Osteoblast (primary cell): Measurements from ENCODE around the gene SLC23A2. TPM values are rescaled to one million over a fixed set of nuclear protein-coding genes. Genes with fewer than 3 reads are reported as not detected.
A peak's percentile ranks its signal among the peaks of the same experiment; 100 is the strongest.

Source experiments
- DNase-seq: peaks from one replicate; pipeline ENCODE4 v3.0.0; 2011; ENCODE audit warnings: low spot score, mixed read lengths; ENCODE audit not compliant: insufficient read length; ENCODE audit errors: missing footprints
- H2AFZ ChIP-seq: 2 replicates; pipeline ENCODE4 v1.6.0; 2011; ENCODE audit warnings: mild to moderate bottlenecking, low read length
- H3K27ac ChIP-seq: 2 replicates; pipeline ENCODE4 v1.5.1; 2011; ENCODE audit warnings: mild to moderate bottlenecking, low read depth, low read length, moderate library complexity
- H3K27me3 ChIP-seq: 2 replicates; pipeline ENCODE4 v1.6.0; 2012; ENCODE audit warnings: mild to moderate bottlenecking, control low read depth, inconsistent platforms, low read length, moderate library complexity; ENCODE audit not compliant: insufficient read depth
- H3K36me3 ChIP-seq: 2 replicates; pipeline ENCODE4 v1.5.1; 2011; ENCODE audit warnings: mild to moderate bottlenecking, low read length, control low read depth, moderate library complexity; ENCODE audit not compliant: insufficient read depth
- H3K4me1 ChIP-seq: 2 replicates; pipeline ENCODE4 v1.5.1; 2011; ENCODE audit warnings: mild to moderate bottlenecking, low read length, control low read depth, moderate library complexity; ENCODE audit not compliant: insufficient read depth
- H3K4me2 ChIP-seq: 2 replicates; pipeline ENCODE4 v1.6.0; 2011; ENCODE audit warnings: mild to moderate bottlenecking, low read length; ENCODE audit not compliant: insufficient read depth
- H3K4me3 ChIP-seq: fragments of 200-600 bp; sonication (generic); 3 replicates; pipeline ENCODE4 v1.5.1; 2012; ENCODE audit warnings: mild to moderate bottlenecking, low read length, inconsistent platforms; ENCODE audit not compliant: insufficient read depth
- H3K79me2 ChIP-seq: 2 replicates; pipeline ENCODE4 v1.6.0; 2012; ENCODE audit warnings: mild to moderate bottlenecking, low read length, control low read depth, inconsistent platforms; ENCODE audit not compliant: insufficient read depth
- H3K9me3 ChIP-seq: 2 replicates; pipeline ENCODE4 v1.5.1; 2011; ENCODE audit warnings: low read depth, low read length, control low read depth
- H4K20me1 ChIP-seq: 2 replicates; pipeline ENCODE4 v1.6.0; 2012; ENCODE audit warnings: mild to moderate bottlenecking, low read length, control low read depth; ENCODE audit not compliant: insufficient read depth
- total RNA-seq: library from RNA; depleted of rRNA; stranded (reverse); fragments of >200 nt; gene quantifications from 2 replicates; pipeline ENCODE4 v1.2.3, GENCODE V29; 2012
- TF ChIP-seq, protein P1 (sequence below): IDR thresholded peaks from 2 replicates; pipeline ENCODE4 v1.5.1; 2011; ENCODE audit warnings: mild to moderate bottlenecking, low read depth, low read length, moderate library complexity; ENCODE audit errors: extremely low read depth

The SLC23A2 gene
- total RNA-seq, 1 donor = 20.6 TPM

DNA sequence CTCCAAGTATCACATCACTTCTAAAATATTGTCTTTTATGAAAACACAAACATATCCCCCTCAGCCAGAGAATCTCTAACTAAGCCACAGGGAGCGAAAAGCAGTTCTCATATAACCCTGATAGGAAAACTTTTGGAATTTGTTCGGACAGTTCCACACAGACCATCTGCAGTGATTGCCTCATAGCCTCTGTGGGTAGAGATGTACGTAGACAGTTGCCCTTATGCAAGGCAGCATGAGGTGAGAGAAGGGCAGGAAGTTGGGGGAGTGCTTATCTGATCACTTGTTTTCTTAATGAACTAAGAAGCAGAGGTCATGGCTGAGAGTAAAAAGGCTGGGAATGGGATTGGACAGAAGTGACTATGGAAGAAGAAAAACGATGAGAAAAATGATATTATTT lies 39.6 kb downstream of the SLC23A2 start:
- TF ChIP-seq, protein P1, sequence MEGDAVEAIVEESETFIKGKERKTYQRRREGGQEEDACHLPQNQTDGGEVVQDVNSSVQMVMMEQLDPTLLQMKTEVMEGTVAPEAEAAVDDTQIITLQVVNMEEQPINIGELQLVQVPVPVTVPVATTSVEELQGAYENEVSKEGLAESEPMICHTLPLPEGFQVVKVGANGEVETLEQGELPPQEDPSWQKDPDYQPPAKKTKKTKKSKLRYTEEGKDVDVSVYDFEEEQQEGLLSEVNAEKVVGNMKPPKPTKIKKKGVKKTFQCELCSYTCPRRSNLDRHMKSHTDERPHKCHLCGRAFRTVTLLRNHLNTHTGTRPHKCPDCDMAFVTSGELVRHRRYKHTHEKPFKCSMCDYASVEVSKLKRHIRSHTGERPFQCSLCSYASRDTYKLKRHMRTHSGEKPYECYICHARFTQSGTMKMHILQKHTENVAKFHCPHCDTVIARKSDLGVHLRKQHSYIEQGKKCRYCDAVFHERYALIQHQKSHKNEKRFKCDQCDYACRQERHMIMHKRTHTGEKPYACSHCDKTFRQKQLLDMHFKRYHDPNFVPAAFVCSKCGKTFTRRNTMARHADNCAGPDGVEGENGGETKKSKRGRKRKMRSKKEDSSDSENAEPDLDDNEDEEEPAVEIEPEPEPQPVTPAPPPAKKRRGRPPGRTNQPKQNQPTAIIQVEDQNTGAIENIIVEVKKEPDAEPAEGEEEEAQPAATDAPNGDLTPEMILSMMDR = no peak
- no peak overlapping the region for H2AFZ ChIP-seq
- no peaks in the 10 kb centered on the region for H4K20me1 ChIP-seq
- peak overlapping the region; percentile 84 for H3K27ac ChIP-seq
- no peaks in the 10 kb centered on the region for H3K36me3 ChIP-seq
- peak overlapping the region; percentile 24 for H3K4me2 ChIP-seq
- peaks cover 18% of the 10 kb centered on the region for H3K4me1 ChIP-seq
- DNase-seq = peak; percentile 9
- no peaks in the 10 kb centered on the region for H3K9me3 ChIP-seq
- no peaks in the 10 kb centered on the region for H3K27me3 ChIP-seq
- H3K4me3 ChIP-seq = no peak overlapping the region
- peaks cover 9% of the 10 kb centered on the region for H3K79me2 ChIP-seq

DNA sequence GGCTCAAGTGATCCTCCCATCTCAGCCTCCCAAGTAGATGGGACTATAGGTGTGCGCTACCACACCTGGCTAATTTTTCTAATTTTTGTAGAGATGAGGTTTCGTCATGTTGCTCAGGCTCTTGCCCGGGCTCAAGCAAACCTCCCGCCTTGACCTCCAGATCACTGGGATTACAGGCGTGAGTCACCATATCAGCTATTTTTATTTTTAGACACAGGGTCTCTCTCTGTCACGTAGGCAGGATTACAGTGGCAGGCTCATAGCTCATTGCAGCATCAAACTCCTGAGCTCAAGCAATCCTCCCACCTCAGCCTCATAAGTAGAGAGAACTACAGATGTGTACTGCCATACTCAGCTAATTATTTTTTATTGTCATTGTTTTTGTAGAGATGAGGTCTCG lies 41.7 kb downstream of the SLC23A2 start:
- H3K4me2 ChIP-seq = no peak overlapping the region
- H3K27me3 ChIP-seq = no peaks in the 10 kb centered on the region
- peaks cover 9% of the 10 kb centered on the region for H3K79me2 ChIP-seq
- TF ChIP-seq, protein P1 = no peak
- no peak for DNase-seq
- no peak overlapping the region for H2AFZ ChIP-seq
- no peaks in the 10 kb centered on the region for H4K20me1 ChIP-seq
- no peaks in the 10 kb centered on the region for H3K36me3 ChIP-seq
- H3K27ac ChIP-seq = no peak overlapping the region
- H3K4me1 ChIP-seq = peaks cover 18% of the 10 kb centered on the region
- H3K9me3 ChIP-seq = no peaks in the 10 kb centered on the region
- no peak overlapping the region for H3K4me3 ChIP-seq

DNA sequence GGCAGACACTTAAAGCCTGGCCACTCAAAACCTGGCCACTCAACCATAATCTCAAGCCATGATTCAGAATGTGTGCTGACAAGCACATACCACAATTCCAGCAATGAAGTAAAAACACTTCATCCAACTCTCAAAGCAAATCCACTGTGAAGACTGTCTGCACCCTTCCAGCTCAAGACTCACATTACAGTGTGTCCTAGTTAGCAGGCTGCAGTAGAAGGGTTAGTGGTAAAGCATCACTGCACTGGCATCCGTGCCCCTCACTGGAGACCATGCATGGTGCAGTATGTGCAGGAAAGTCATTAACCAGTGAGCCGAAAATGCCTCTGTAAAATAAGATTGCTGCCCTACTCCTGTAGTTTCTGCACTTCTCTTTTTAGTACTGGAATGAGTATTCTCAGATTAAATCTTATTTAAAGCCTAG lies 43.4 kb downstream of the SLC23A2 start:
- DNase-seq = peak; percentile 68
- Histone ChIP-seq H4K20me1 (no peaks in the 10 kb centered on the region), H3K79me2 (peaks cover 6% of the 10 kb centered on the region), H3K36me3 (no peaks in the 10 kb centered on the region), H3K4me3 (no peak overlapping the region), H3K27ac (no peak overlapping the region), H3K9me3 (no peaks in the 10 kb centered on the region), H3K4me1 (peaks cover 18% of the 10 kb centered on the region), H2AFZ (no peak overlapping the region), H3K27me3 (no peaks in the 10 kb centered on the region), H3K4me2 (no peak overlapping the region)
- TF ChIP-seq, protein P1 = no peak

DNA sequence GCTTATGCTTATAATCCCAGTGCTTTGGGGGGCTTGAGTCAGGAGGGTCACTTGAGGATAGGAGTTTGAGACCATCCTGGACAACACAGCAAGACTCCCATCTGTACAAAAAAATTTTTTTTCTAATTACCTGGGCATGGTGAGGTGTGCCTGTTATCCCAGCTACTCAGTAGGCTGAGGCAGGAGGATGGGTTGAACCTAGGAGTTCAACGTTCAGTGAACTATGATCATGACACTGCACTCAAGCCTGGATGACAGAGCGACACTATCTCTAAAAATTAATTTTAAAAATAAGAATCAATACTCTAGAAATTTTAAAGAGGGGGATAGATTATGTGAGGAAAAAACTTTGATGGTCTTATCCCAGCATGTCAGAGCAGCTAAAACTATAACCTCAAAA lies 44.1 kb downstream of the SLC23A2 start:
- TF ChIP-seq, protein P1 = no peak
- Histone ChIP-seq H3K27me3 (no peaks in the 10 kb centered on the region), H3K79me2 (peaks cover under 1% of the 10 kb centered on the region), H4K20me1 (no peaks in the 10 kb centered on the region), H3K4me2 (no peak overlapping the region), H3K36me3 (no peaks in the 10 kb centered on the region), H2AFZ (no peak overlapping the region), H3K9me3 (no peaks in the 10 kb centered on the region), H3K27ac (no peak overlapping the region), H3K4me3 (no peak overlapping the region), H3K4me1 (peaks cover 15% of the 10 kb centered on the region)
- no peak for DNase-seq
